Sigmoid colon (tissue), 7 donors: ENCODE data around the gene REXO1. TPM values are rescaled to one million over a fixed set of nuclear protein-coding genes. Genes with fewer than 3 reads are reported as not detected.

Experiments used
- DNase-seq: peaks from one replicate; pipeline ENCODE4 v3.0.0-alpha.2; 2019
- H3K27ac ChIP-seq, 4 donors: fragments of 200-600 bp; sonication (generic); one replicate each; pipeline ENCODE4 v1.5.1; 2016 to 2019; ENCODE audit warnings: mild to moderate bottlenecking in 1 of 4
- H3K27me3 ChIP-seq, 3 donors: fragments of 200-600 bp; sonication (generic); one replicate each; pipeline ENCODE4 v1.5.1; 2019; ENCODE audit warnings: mild to moderate bottlenecking in 1 of 3
- H3K36me3 ChIP-seq, 4 donors: fragments of 200-600 bp; sonication (generic); one replicate each; pipeline ENCODE4 v1.5.1; 2016 to 2019
- H3K4me1 ChIP-seq, 4 donors: fragments of 200-600 bp; sonication (generic); one replicate each; pipeline ENCODE4 v1.5.1; 2017 to 2019
- H3K4me3 ChIP-seq, 4 donors: fragments of 200-600 bp; sonication (generic); one replicate each; pipeline ENCODE4 v1.5.1; 2017 to 2019; ENCODE audit warnings: mild to moderate bottlenecking in 2 of 4, moderate library complexity in 1 of 4
- H3K9me3 ChIP-seq, 4 donors: fragments of 200-600 bp in 3 of 4; sonication (generic) in 3 of 4; one replicate each; pipeline versions ENCODE4 v1.5.1 to v1.6.1; 2013 to 2019
- EP300 ChIP-seq, 4 donors: sonication (generic); formaldehyde crosslinking; IDR thresholded peaks; one replicate each; pipeline ENCODE4 v1.6.1; 2017; ENCODE audit warnings: antibody characterized with exemption in 4 of 4
- POLR2A ChIP-seq, 2 donors: fragments of 450-650 bp; IDR thresholded peaks; one replicate each; pipeline ENCODE4 v1.6.1; 2016; ENCODE audit warnings: antibody characterized with exemption in 2 of 2, mild to moderate bottlenecking in 2 of 2, moderate library complexity in 2 of 2
- POLR2AphosphoS5 ChIP-seq, 4 donors: sonication (generic); formaldehyde crosslinking; IDR thresholded peaks; one replicate each; pipeline ENCODE4 v1.6.1; 2017; ENCODE audit warnings: antibody characterized with exemption in 4 of 4
- WGBS, 2 donors: extraction: QIAGEN DNeasy Blood & Tissue Kit; methylation state at CpG; one replicate each; pipeline ENCODE4 v1.1.7; 2013; 5-methylcytosine and 5-hydroxymethylcytosine counted together
- intact Hi-C: fragments of 100-400 bp; cut with DNase I; formaldehyde crosslinking; loops from one replicate; pipeline ENCODE4 v1.15.1; 2023
- polyA plus RNA-seq, 3 donors: library from polyadenylated mRNA; stranded (reverse); fragments of 200-250 nt; gene quantifications; one replicate each; pipeline ENCODE4 v1.2.3, GENCODE V29; 2013
- total RNA-seq, 4 donors: library from RNA; depleted of rRNA; stranded (reverse); fragments of >200 nt; gene quantifications; one replicate each; pipeline ENCODE4 v1.1.0, GENCODE V29; 2016
- TF ChIP-seq, protein P1 (sequence below), 4 experiments: fragments of 450-650 bp in 3 of 4; fragments of 200-600 bp in 1 of 4; IDR thresholded peaks; one replicate each; pipeline ENCODE4 v1.5.1; 2016 to 2019; ENCODE audit warnings: antibody characterized with exemption in 4 of 4, mild to moderate bottlenecking in 3 of 4, moderate library complexity in 2 of 4
- donor health status: healthy with polysubstance abuse.
- donor health status: Bipolar disorder and iron deficiency.
- donor health status: healthy.

Gene REXO1
- total and polyA plus RNA-seq, 7 donors = 8.6 to 61.8 (median 11.1) TPM

DNA sequence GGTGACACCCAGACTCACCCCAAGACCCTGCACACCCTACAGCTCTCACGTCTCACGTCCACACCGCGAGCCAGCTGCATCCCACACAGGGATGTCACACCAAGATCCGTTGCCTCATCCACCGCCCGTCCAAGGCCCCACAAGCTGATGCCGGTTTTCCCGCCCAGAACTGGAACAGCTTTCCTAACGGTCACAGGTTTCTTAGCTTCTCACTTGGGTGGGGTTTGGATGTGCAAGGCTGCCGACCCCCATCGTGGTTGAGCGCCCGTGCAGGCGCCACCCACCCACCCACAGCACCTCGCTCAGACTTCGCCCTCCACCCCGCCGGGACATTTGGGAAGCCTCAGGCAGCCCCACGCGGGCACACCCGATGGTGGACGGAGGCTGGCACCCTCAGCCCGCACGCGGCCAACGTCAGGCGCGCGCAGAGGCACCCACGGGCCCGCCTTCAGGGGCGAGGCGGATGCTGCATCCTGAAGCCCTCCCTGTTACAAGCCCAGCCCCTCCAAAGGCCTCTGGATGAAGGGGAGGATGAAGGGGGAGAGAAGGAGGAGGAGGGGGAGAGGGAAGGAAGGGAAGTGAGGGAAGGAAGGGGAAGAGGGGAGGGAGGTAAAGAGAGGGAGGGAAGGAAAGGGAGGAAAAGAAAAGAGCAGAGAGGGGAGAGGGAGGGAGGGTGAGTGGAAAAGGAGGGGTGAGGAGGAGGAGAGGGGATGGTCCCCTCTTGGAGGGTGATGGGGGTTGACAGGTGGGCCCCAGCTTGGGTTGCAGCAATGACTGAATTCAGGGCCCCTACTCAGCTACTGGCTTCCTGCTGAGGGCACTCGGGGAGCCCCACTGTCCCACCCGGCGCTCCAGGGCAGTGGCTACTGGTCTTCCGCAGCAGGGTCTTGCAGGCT is 82.1 kb downstream of the REXO1 start:
- WGBS, 2 donors = 5 to 8% methylated on average over 38 of the region's 38 CpGs
- intact Hi-C loops = loop anchor here (2.0 to 10.0 kb wide), 3 partner anchors 61 to 311 kb away; partner anchors contain the start of gene APC2
- H3K4me1 ChIP-seq = peaks cover 0 to 5% (median 0%) of the 10 kb centered on the region in 4 donors

More for the DNA sequence above, 82.1 kb downstream of the REXO1 start:
- no peaks in the 10 kb centered on the region for H3K36me3 ChIP-seq
- H3K9me3 ChIP-seq = peaks cover 6 to 10% (median 7%) of the 10 kb centered on the region in 4 donors
- peaks cover 33 to 99% (median 99%) of the 10 kb centered on the region in 3 donors for H3K27me3 ChIP-seq
- TF ChIP-seq POLR2A (IDR thresholded peaks at IDR 0.05) = no peak
- TF ChIP-seq, protein P1, sequence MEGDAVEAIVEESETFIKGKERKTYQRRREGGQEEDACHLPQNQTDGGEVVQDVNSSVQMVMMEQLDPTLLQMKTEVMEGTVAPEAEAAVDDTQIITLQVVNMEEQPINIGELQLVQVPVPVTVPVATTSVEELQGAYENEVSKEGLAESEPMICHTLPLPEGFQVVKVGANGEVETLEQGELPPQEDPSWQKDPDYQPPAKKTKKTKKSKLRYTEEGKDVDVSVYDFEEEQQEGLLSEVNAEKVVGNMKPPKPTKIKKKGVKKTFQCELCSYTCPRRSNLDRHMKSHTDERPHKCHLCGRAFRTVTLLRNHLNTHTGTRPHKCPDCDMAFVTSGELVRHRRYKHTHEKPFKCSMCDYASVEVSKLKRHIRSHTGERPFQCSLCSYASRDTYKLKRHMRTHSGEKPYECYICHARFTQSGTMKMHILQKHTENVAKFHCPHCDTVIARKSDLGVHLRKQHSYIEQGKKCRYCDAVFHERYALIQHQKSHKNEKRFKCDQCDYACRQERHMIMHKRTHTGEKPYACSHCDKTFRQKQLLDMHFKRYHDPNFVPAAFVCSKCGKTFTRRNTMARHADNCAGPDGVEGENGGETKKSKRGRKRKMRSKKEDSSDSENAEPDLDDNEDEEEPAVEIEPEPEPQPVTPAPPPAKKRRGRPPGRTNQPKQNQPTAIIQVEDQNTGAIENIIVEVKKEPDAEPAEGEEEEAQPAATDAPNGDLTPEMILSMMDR (IDR thresholded peaks at IDR 0.05) = no peak
- TF ChIP-seq POLR2AphosphoS5 (IDR thresholded peaks at IDR 0.05) = no peak
- no peak for TF ChIP-seq EP300 (IDR thresholded peaks at IDR 0.05)
- no peak overlapping the region for H3K4me3 ChIP-seq
- no peak for DNase-seq
- H3K27ac ChIP-seq = no peak overlapping the region

Other genes starting within 250 kb of the REXO1 start
- 100 to 1,000 TPM in 3 of 4 donors, 10 to 100 TPM in 1; 81.1 to 176 (median 122) TPM for gene UQCR11, start 243.0 kb downstream of the REXO1 start, total RNA-seq
- 100 to 1,000 TPM; 158 to 339 (median 330) TPM for gene UQCR11, start 243.0 kb downstream of the REXO1 start, polyA plus RNA-seq
- gene TCF3, start 195.9 kb downstream of the REXO1 start, total RNA-seq = 10 to 100 TPM; 29.6 to 50.2 (median 31.8) TPM
- gene TCF3, start 195.9 kb downstream of the REXO1 start, polyA plus RNA-seq = 10 to 100 TPM; 18.6 to 66.9 (median 28.4) TPM
- not detected for gene ONECUT3, start 95.0 kb downstream of the REXO1 start, total RNA-seq
- not detected for gene ONECUT3, start 95.0 kb downstream of the REXO1 start, polyA plus RNA-seq
- gene ATP8B3, start 36.2 kb downstream of the REXO1 start, total RNA-seq = 1 to 10 TPM in 1 of 4 donors, under 1 TPM in 3; under 0.01 to 3.9 (median 0.42) TPM
- under 1 TPM in 1 of 3 donors, not detected in 2; 0.96 TPM for gene ATP8B3, start 36.2 kb downstream of the REXO1 start, polyA plus RNA-seq
- 10 to 100 TPM in 1 of 4 donors, 1 to 10 TPM in 3; 2.1 to 10.3 (median 4.4) TPM for gene KLF16, start 15.1 kb upstream of the REXO1 start, total RNA-seq
- 10 to 100 TPM in 2 of 3 donors, 1 to 10 TPM in 1; 8.4 to 20.5 (median 12.5) TPM for gene KLF16, start 15.1 kb upstream of the REXO1 start, polyA plus RNA-seq
- gene ABHD17A, start 37.0 kb upstream of the REXO1 start, total RNA-seq = 10 to 100 TPM; 86.6 to 97.1 (median 92.7) TPM
- 10 to 100 TPM; 60.7 to 76.3 (median 69.4) TPM for gene ABHD17A, start 37.0 kb upstream of the REXO1 start, polyA plus RNA-seq
- 1 to 10 TPM in 2 of 4 donors, under 1 TPM in 2; 0.33 to 6.2 (median 1.5) TPM for gene ADAT3, start 56.9 kb upstream of the REXO1 start, total RNA-seq
- 10 to 100 TPM in 2 of 3 donors, 1 to 10 TPM in 1; 6.6 to 17.4 (median 13.2) TPM for gene ADAT3, start 56.9 kb upstream of the REXO1 start, polyA plus RNA-seq
- 10 to 100 TPM; 25.8 to 47.0 (median 31.0) TPM for gene SCAMP4, start 56.9 kb upstream of the REXO1 start, total RNA-seq
- 10 to 100 TPM; 14.4 to 55.4 (median 16.6) TPM for gene SCAMP4, start 56.9 kb upstream of the REXO1 start, polyA plus RNA-seq
- 10 to 100 TPM; 26.8 to 49.9 (median 40.1) TPM for gene CSNK1G2, start 92.7 kb upstream of the REXO1 start, total RNA-seq
- gene CSNK1G2, start 92.7 kb upstream of the REXO1 start, polyA plus RNA-seq = 10 to 100 TPM; 24.6 to 91.1 (median 31.7) TPM
- 10 to 100 TPM; 43.8 to 82.8 (median 50.3) TPM for gene BTBD2, start 167.2 kb upstream of the REXO1 start, total RNA-seq
- 10 to 100 TPM; 31.9 to 58.7 (median 46.2) TPM for gene BTBD2, start 167.2 kb upstream of the REXO1 start, polyA plus RNA-seq
- 100 to 1,000 TPM in 3 of 4 donors, 10 to 100 TPM in 1; 83.1 to 124 (median 107) TPM for gene MKNK2, start 202.8 kb upstream of the REXO1 start, total RNA-seq
- 100 to 1,000 TPM; 121 to 157 (median 129) TPM for gene MKNK2, start 202.8 kb upstream of the REXO1 start, polyA plus RNA-seq
- gene MOB3A, start 247.8 kb upstream of the REXO1 start, total RNA-seq = 10 to 100 TPM; 25.7 to 65.4 (median 32.0) TPM
- gene MOB3A, start 247.8 kb upstream of the REXO1 start, polyA plus RNA-seq = 10 to 100 TPM; 14.4 to 36.1 (median 14.6) TPM
- 1 to 10 TPM; 2.3 to 6.0 (median 4.6) TPM for gene IZUMO4, start 248.4 kb upstream of the REXO1 start, total RNA-seq
- gene IZUMO4, start 248.4 kb upstream of the REXO1 start, polyA plus RNA-seq = 1 to 10 TPM; 2.4 to 8.5 (median 3.5) TPM